Measurements from ENCODE around the gene CACNA2D3.

Gene CACNA2D3

GRCh38 chr3:54360320-54360719, 238.0 kb downstream of the CACNA2D3 start:
- in situ Hi-C loops (cut with HindIII; ENCODE audit: low sequenced_read_pairs): no loop called here

- in situ Hi-C loops (cut with HindIII; ENCODE audit: low sequenced_read_pairs): no loop called here
These were observed 239.5 kb downstream of the CACNA2D3 start for GRCh38 chr3:54361746-54362283.

GRCh38 chr3:54366007-54366750, 243.8 kb downstream of the CACNA2D3 start:
- in situ Hi-C loops (cut with HindIII; ENCODE audit: low sequenced_read_pairs): no loop called here

- in situ Hi-C loops (cut with HindIII; ENCODE audit: low sequenced_read_pairs): no loop called here
These were observed 244.5 kb downstream of the CACNA2D3 start for GRCh38 chr3:54366839-54367238.

GRCh38 chr3:54372232-54372631, 249.9 kb downstream of the CACNA2D3 start:
- in situ Hi-C loops (cut with HindIII; ENCODE audit: low sequenced_read_pairs): no loop called here

GRCh38 chr3:54374214-54374852, 252.0 kb downstream of the CACNA2D3 start:
- in situ Hi-C loops (cut with HindIII; ENCODE audit: low sequenced_read_pairs): no loop called here

- in situ Hi-C loops (cut with HindIII; ENCODE audit: low sequenced_read_pairs): no loop called here
These were observed 253.9 kb downstream of the CACNA2D3 start for GRCh38 chr3:54376142-54376807.

GRCh38 chr3:54376939-54377578, 254.7 kb downstream of the CACNA2D3 start:
- in situ Hi-C loops (cut with HindIII; ENCODE audit: low sequenced_read_pairs): no loop called here

- in situ Hi-C loops (cut with HindIII; ENCODE audit: low sequenced_read_pairs): no loop called here
These were observed 255.8 kb downstream of the CACNA2D3 start for GRCh38 chr3:54378184-54378583.

- in situ Hi-C loops (cut with HindIII; ENCODE audit: low sequenced_read_pairs): no loop called here
These were observed 261.9 kb downstream of the CACNA2D3 start for GRCh38 chr3:54384279-54384678.

GRCh38 chr3:54390582-54390981, 268.2 kb downstream of the CACNA2D3 start:
- in situ Hi-C loops (cut with HindIII; ENCODE audit: low sequenced_read_pairs): no loop called here

- in situ Hi-C loops (cut with HindIII; ENCODE audit: low sequenced_read_pairs): no loop called here
These were observed 270.8 kb downstream of the CACNA2D3 start for GRCh38 chr3:54393150-54393549.

GRCh38 chr3:54408328-54408727, 286.0 kb downstream of the CACNA2D3 start:
- in situ Hi-C loops (cut with HindIII; ENCODE audit: low sequenced_read_pairs): no loop called here

- in situ Hi-C loops (cut with HindIII; ENCODE audit: low sequenced_read_pairs): no loop called here
These were observed 299.6 kb downstream of the CACNA2D3 start for GRCh38 chr3:54421943-54422342.

- in situ Hi-C loops (cut with HindIII; ENCODE audit: low sequenced_read_pairs): no loop called here
These were observed 301.9 kb downstream of the CACNA2D3 start for GRCh38 chr3:54424292-54424691.

- in situ Hi-C loops (cut with HindIII; ENCODE audit: low sequenced_read_pairs): no loop called here
These were observed 304.0 kb downstream of the CACNA2D3 start for GRCh38 chr3:54426381-54426780.

- in situ Hi-C loops (cut with HindIII; ENCODE audit: low sequenced_read_pairs): no loop called here
These were observed 305.1 kb downstream of the CACNA2D3 start for GRCh38 chr3:54427501-54427900.

GRCh38 chr3:54427941-54428871, 305.9 kb downstream of the CACNA2D3 start:
- in situ Hi-C loops (cut with HindIII; ENCODE audit: low sequenced_read_pairs): no loop called here

- in situ Hi-C loops (cut with HindIII; ENCODE audit: low sequenced_read_pairs): no loop called here
These were observed 310.6 kb downstream of the CACNA2D3 start for GRCh38 chr3:54432975-54433374.

GRCh38 chr3:54433846-54434245, 311.5 kb downstream of the CACNA2D3 start:
- in situ Hi-C loops (cut with HindIII; ENCODE audit: low sequenced_read_pairs): no loop called here

Data from endothelial cell of hepatic sinusoid (primary cell).